ENCODE measurements around the gene PRR19.

PRR19 gene

GRCh38 chr19:42273407-42274064 is 28.4 kb upstream of the PRR19 start:
- no peak for DNase-seq (ENCODE audit: low read depth)
- no peak overlapping the region for H3K4me3 ChIP-seq (ENCODE audit: low read length)
- H3K4me1 ChIP-seq (ENCODE audit: control insufficient read depth, insufficient read depth, low read length) = peaks cover 38% of the 10 kb centered on the region
- H3K36me3 ChIP-seq (ENCODE audit: control insufficient read depth, insufficient read depth, low read length, severe bottlenecking) = peaks cover 27% of the 10 kb centered on the region
- no peaks in the 10 kb centered on the region for H3K9me3 ChIP-seq (ENCODE audit: control insufficient read depth, low read length)
- H3K27me3 ChIP-seq (replicated peaks; ENCODE audit: control insufficient read depth, insufficient read depth, low read length) = no peaks in the 10 kb centered on the region
- H3K9ac ChIP-seq (ENCODE audit: low read length) = no peak overlapping the region

GRCh38 chr19:42274065-42274682 is 27.8 kb upstream of the PRR19 start:
- DNase-seq (ENCODE audit: low read depth) = no peak
- Histone ChIP-seq H3K4me1 (ENCODE audit: control insufficient read depth, insufficient read depth, low read length) (peaks cover 44% of the 10 kb centered on the region), H3K27me3 (replicated peaks; ENCODE audit: control insufficient read depth, insufficient read depth, low read length) (no peaks in the 10 kb centered on the region)

GRCh38 chr19:42275103-42275502 is 26.8 kb upstream of the PRR19 start:
- Histone ChIP-seq H3K4me1 (ENCODE audit: control insufficient read depth, insufficient read depth, low read length) (peaks cover 44% of the 10 kb centered on the region), H3K9ac (ENCODE audit: low read length) (peak overlapping the region; percentile 34), H3K4me3 (ENCODE audit: low read length) (no peak overlapping the region), H3K36me3 (ENCODE audit: control insufficient read depth, insufficient read depth, low read length, severe bottlenecking) (peaks cover 27% of the 10 kb centered on the region), H3K27me3 (replicated peaks; ENCODE audit: control insufficient read depth, insufficient read depth, low read length) (no peaks in the 10 kb centered on the region), H3K9me3 (ENCODE audit: control insufficient read depth, low read length) (no peaks in the 10 kb centered on the region)
- no peak for DNase-seq (ENCODE audit: low read depth)

More at GRCh38 chr19:42274065-42274682, 27.8 kb upstream of the PRR19 start:
- Histone ChIP-seq H3K4me3 (ENCODE audit: low read length) (no peak overlapping the region), H3K9ac (ENCODE audit: low read length) (no peak overlapping the region), H3K9me3 (ENCODE audit: control insufficient read depth, low read length) (no peaks in the 10 kb centered on the region), H3K36me3 (ENCODE audit: control insufficient read depth, insufficient read depth, low read length, severe bottlenecking) (peaks cover 27% of the 10 kb centered on the region)

- Histone ChIP-seq H3K4me1 (ENCODE audit: control insufficient read depth, insufficient read depth, low read length) (peaks cover 41% of the 10 kb centered on the region), H3K36me3 (ENCODE audit: control insufficient read depth, insufficient read depth, low read length, severe bottlenecking) (peaks cover 27% of the 10 kb centered on the region), H3K27me3 (replicated peaks; ENCODE audit: control insufficient read depth, insufficient read depth, low read length) (no peaks in the 10 kb centered on the region), H3K9ac (ENCODE audit: low read length) (peak overlapping the region; percentile 43), H3K4me3 (ENCODE audit: low read length) (no peak overlapping the region), H3K9me3 (ENCODE audit: control insufficient read depth, low read length) (no peaks in the 10 kb centered on the region)
- no peak for DNase-seq (ENCODE audit: low read depth)
Observed at GRCh38 chr19:42275517-42275916, 26.4 kb upstream of the PRR19 start.

GRCh38 chr19:42276284-42276683 is 25.6 kb upstream of the PRR19 start:
- H3K4me1 ChIP-seq (ENCODE audit: control insufficient read depth, insufficient read depth, low read length) = peaks cover 35% of the 10 kb centered on the region
- no peak for DNase-seq (ENCODE audit: low read depth)
- H3K4me3 ChIP-seq (ENCODE audit: low read length) = no peak overlapping the region
- peak overlapping the region; percentile 43 for H3K9ac ChIP-seq (ENCODE audit: low read length)
- H3K9me3 ChIP-seq (ENCODE audit: control insufficient read depth, low read length) = no peaks in the 10 kb centered on the region
- peaks cover 27% of the 10 kb centered on the region for H3K36me3 ChIP-seq (ENCODE audit: control insufficient read depth, insufficient read depth, low read length, severe bottlenecking)
- H3K27me3 ChIP-seq (replicated peaks; ENCODE audit: control insufficient read depth, insufficient read depth, low read length) = no peaks in the 10 kb centered on the region

- Histone ChIP-seq H3K4me1 (ENCODE audit: control insufficient read depth, insufficient read depth, low read length) (peaks cover 38% of the 10 kb centered on the region), H3K9ac (ENCODE audit: low read length) (peak overlapping the region; percentile 32), H3K36me3 (ENCODE audit: control insufficient read depth, insufficient read depth, low read length, severe bottlenecking) (peaks cover 27% of the 10 kb centered on the region), H3K4me3 (ENCODE audit: low read length) (no peak overlapping the region), H3K27me3 (replicated peaks; ENCODE audit: control insufficient read depth, insufficient read depth, low read length) (no peaks in the 10 kb centered on the region), H3K9me3 (ENCODE audit: control insufficient read depth, low read length) (no peaks in the 10 kb centered on the region)
- no peak for DNase-seq (ENCODE audit: low read depth)
Observed at GRCh38 chr19:42276821-42277220, 25.1 kb upstream of the PRR19 start.

- H3K4me3 ChIP-seq (ENCODE audit: low read length) = no peak overlapping the region
- H3K36me3 ChIP-seq (ENCODE audit: control insufficient read depth, insufficient read depth, low read length, severe bottlenecking) = peaks cover 21% of the 10 kb centered on the region
- DNase-seq (ENCODE audit: low read depth) = peak; percentile 67
Observed at GRCh38 chr19:42277821-42278451, 24.0 kb upstream of the PRR19 start.

GRCh38 chr19:42278452-42279154 is 23.3 kb upstream of the PRR19 start:
- Histone ChIP-seq H3K9ac (ENCODE audit: low read length) (peak overlapping the region; percentile 88), H3K27me3 (replicated peaks; ENCODE audit: control insufficient read depth, insufficient read depth, low read length) (no peaks in the 10 kb centered on the region), H3K9me3 (ENCODE audit: control insufficient read depth, low read length) (no peaks in the 10 kb centered on the region), H3K4me3 (ENCODE audit: low read length) (no peak overlapping the region), H3K36me3 (ENCODE audit: control insufficient read depth, insufficient read depth, low read length, severe bottlenecking) (peaks cover 14% of the 10 kb centered on the region), H3K4me1 (ENCODE audit: control insufficient read depth, insufficient read depth, low read length) (peaks cover 53% of the 10 kb centered on the region)
- DNase-seq (ENCODE audit: low read depth) = no peak

More at GRCh38 chr19:42277821-42278451, 24.0 kb upstream of the PRR19 start:
- Histone ChIP-seq H3K9ac (ENCODE audit: low read length) (peak overlapping the region; percentile 88), H3K4me1 (ENCODE audit: control insufficient read depth, insufficient read depth, low read length) (peaks cover 47% of the 10 kb centered on the region), H3K27me3 (replicated peaks; ENCODE audit: control insufficient read depth, insufficient read depth, low read length) (no peaks in the 10 kb centered on the region), H3K9me3 (ENCODE audit: control insufficient read depth, low read length) (no peaks in the 10 kb centered on the region)

- Histone ChIP-seq H3K4me1 (ENCODE audit: control insufficient read depth, insufficient read depth, low read length) (peaks cover 53% of the 10 kb centered on the region), H3K36me3 (ENCODE audit: control insufficient read depth, insufficient read depth, low read length, severe bottlenecking) (peaks cover 7% of the 10 kb centered on the region), H3K9ac (ENCODE audit: low read length) (peak overlapping the region; percentile 88), H3K9me3 (ENCODE audit: control insufficient read depth, low read length) (no peaks in the 10 kb centered on the region), H3K4me3 (ENCODE audit: low read length) (peak overlapping the region; percentile 88), H3K27me3 (replicated peaks; ENCODE audit: control insufficient read depth, insufficient read depth, low read length) (no peaks in the 10 kb centered on the region)
- no peak for DNase-seq (ENCODE audit: low read depth)
Observed at GRCh38 chr19:42279155-42279901, 22.6 kb upstream of the PRR19 start.

GRCh38 chr19:42279902-42280814 is 21.8 kb upstream of the PRR19 start:
- Histone ChIP-seq H3K9ac (ENCODE audit: low read length) (peak overlapping the region; percentile 88), H3K27me3 (replicated peaks; ENCODE audit: control insufficient read depth, insufficient read depth, low read length) (no peaks in the 10 kb centered on the region), H3K36me3 (ENCODE audit: control insufficient read depth, insufficient read depth, low read length, severe bottlenecking) (no peaks in the 10 kb centered on the region), H3K9me3 (ENCODE audit: control insufficient read depth, low read length) (no peaks in the 10 kb centered on the region), H3K4me3 (ENCODE audit: low read length) (peak overlapping the region; percentile 88), H3K4me1 (ENCODE audit: control insufficient read depth, insufficient read depth, low read length) (peaks cover 59% of the 10 kb centered on the region)
- peak; percentile 96 for DNase-seq (ENCODE audit: low read depth)
